T-helper 2 cell treated with Interferon-gamma antibody and Interleukin-4, amounts not matched to agents 100 ng/mL and 5 ng/mL, for 36 hours (primary cell): ENCODE measurements around the gene LRP8. TPM values are rescaled to one million over a fixed set of nuclear protein-coding genes. Genes with fewer than 3 reads are reported as not detected.

Experiments
- intact Hi-C: fragments of 100-400 bp; cut with micrococcal nuclease; formaldehyde crosslinking; loops from one replicate; pipeline ENCODE4 v1.15.1; 2023
- total RNA-seq: library from RNA; stranded (reverse); gene quantifications from 2 replicates; pipeline ENCODE4 v1.2.3, GENCODE V29; 2022

Gene LRP8
- total RNA-seq, 1 donor from 2014 or later: 57.9 TPM

DNA sequence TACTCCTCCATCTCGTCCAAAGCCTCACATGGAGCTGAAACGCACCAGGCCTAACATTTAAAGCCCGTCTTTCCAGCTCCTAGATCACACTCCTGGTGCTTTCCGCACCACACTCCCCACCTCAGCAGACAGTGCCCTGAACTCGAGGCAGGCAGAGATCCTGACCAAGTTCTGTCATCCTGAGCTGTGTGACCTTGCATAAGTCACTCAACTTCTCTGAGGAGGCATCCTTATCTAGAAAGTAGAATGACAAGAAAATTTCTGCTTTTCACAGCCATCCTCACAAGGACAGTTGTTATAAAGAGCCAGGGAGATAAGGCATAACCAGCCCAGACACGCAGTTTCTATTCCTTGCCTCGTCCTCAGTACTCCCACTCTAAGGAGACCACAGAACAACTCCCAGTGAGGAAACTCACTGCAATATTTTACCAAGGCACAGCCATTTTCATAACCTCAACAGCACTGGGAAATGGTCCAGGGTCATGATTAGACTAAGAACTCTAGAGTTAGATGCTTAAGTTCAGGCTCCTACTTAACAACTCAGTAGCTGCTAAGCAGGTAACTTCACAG, 3.1 kb downstream of the LRP8 start:
- intact Hi-C loops: loop anchor here (5.0 to 10.0 kb wide), 8 partner anchors 33 to 1708 kb away; partner anchors contain the start of genes BTF3L4, CC2D1B, IFT25 and LRRC42

DNA sequence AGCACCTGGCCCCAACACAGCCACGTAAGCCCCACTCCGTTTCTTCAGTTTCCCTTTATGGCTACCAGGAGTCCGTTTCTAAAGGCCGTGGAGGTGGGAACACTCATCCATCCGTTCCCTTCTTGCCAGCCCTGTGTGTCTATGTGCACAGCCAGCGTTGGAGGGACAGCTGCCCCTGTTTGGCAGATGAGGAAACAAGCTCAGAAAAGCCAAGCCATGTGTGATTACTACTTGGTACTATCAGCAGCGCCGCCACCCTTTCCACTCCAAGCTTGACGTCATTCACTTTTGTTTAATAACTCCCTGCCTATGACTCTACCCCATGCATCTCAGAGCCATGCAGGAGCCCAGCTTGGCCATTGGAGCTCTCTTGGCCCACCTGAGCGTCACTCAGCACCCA, 3.5 kb downstream of the LRP8 start:
- intact Hi-C loops: loop anchor here (10.0 kb wide), 2 partner anchors 730 to 1440 kb away; partner anchors contain the start of genes PARS2, TCEANC2 and TMEM59

DNA sequence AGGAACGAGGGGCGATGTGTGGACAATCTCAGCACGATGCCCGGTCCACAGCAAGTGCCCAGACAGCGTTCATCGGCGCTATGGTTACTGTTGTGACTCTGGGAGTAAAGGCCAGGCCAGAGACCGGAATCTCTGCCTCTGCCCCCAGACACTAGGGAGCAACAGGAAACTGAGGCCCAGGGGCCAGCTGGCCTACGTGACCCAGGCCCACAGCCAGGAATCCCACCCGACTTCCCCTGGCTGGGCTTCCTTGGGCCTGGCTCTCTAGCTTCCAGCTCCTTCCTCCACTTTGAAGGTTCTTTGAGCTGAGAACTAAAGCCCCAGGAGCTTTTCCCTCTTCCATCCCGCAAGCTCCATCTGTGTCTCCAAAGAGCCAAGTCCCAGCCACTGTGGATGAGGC, 4.6 kb downstream of the LRP8 start:
- intact Hi-C loops: loop anchor here (10.0 kb wide), 2 partner anchors 731 to 1441 kb away; partner anchors contain the start of genes PARS2, TCEANC2 and TMEM59

DNA sequence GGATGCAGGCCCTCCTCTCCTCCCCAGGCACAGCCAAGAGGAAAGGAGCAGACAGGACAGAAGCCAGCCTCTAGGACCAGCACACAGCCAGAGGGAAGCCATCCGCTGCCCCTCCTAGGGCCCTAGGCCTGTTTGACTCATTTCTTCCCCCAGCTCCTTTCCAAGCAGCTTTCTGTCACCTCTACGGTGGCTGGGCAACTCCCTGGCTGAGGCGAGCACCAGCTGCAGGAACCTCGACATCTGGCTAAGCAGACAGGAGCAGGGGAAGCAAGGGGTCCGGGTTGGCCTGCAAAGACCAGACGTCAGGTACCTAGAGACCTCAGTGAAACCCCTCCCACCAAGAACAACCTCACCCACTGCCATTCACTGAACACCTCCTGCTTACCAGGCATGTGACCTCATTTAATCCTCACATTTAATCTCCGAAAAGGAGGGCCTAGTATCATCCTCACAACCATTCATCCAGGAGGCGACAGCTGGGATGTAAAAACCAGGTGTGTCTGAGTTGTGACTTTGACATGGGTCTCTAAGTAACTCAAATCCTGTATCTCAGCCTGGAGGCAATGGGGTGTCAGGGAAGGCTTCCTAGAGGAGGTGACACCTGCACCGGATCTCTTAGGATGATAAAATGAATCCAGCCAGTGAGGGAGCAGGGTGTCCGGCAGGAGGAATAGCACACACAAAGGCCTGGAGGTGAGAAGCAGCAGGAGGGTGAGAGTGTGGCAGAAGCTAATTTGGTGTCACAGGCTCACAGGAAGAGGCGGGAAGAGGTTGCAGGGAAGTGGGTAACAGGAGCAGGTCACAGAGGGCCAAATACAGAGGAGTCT, 5.9 kb downstream of the LRP8 start:
- intact Hi-C loops: loop anchor here (10.0 kb wide), 2 partner anchors 733 to 1443 kb away; partner anchors contain the start of genes PARS2, TCEANC2 and TMEM59

DNA sequence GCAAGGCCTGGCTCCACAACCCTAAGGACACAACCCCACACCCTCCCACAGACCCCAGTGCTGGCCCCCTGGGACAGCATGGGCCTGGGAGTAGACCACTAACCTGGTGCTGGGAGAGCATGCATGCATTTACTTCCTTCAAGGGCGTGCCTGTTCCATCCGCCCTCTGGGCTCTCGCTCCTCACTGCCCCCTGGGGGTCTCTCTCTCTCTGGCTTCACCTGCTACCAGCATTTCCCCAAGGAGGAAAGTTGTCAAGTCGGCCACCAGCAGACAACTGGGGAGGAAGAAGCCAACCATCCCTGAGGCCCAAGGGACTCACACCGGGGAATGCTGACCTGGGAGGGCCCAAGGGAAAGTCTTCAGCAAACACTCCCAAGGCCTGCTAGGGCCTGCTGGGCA, 6.5 kb downstream of the LRP8 start:
- intact Hi-C loops: loop anchor here (10.0 kb wide), 2 partner anchors 733 to 1443 kb away; partner anchors contain the start of genes PARS2, TCEANC2 and TMEM59

DNA sequence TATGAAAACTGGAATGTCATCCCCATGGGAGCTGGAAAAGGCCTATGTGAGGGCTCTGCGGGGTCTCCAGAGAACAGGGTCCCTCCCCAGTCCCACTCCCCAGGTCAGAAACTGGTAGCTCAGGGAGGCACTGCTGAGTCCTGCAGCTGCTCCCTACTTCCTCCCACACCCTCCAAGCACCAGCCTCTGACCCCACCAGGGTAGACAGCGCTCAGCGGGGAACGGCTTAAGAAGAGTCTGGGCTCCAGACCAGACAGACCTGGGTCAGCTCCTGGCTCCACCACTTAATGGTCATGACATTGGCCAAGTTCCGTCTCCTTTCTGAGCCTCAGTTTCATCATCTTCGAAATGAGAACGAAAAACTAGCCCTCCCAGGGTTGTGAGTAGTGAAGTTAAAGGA, 7.2 kb downstream of the LRP8 start:
- intact Hi-C loops: loop anchor here (10.0 kb wide), 2 partner anchors 734 to 1444 kb away; partner anchors contain the start of genes PARS2, TCEANC2 and TMEM59

DNA sequence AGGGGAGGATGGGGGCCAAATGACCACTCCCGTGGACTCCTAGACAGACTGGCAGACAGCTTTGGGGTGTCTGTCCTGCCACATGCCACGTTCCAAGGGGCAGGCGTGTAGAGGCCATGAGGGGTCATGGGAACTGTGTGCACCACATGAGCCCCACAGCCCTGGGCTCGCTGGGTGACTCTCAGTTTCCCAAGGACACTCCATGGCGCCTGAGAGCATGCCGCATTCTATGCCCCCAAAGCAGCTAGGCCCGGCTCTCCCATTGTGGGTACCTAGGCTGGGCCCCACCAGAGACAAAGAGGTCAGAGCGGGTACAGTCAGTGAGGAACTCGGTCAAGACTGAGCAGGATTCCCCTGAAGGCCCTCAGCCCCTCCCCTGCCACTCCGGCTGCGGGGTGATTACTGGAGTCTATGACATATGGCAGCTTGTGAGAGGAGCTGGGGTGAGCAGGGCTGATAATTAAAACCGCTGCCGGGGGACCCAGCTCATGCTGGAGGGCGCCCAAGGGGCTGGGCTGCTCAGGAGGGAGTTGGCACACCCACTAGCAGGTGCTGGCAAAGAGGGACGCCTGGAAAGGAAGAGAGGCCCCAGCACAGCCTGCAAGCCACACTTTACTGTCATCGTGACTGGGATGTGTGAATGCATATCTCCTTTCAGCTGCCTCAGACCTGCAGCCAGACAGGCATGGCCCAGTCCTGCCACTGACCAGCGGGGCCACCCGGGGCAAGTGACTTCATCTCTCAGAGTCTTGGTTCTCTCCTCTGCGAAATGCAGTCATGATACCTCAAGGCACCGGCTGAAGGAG, 8.4 kb downstream of the LRP8 start:
- intact Hi-C loops: loop anchor here (10.0 kb wide), 2 partner anchors 735 to 1445 kb away; partner anchors contain the start of genes PARS2, TCEANC2 and TMEM59

DNA sequence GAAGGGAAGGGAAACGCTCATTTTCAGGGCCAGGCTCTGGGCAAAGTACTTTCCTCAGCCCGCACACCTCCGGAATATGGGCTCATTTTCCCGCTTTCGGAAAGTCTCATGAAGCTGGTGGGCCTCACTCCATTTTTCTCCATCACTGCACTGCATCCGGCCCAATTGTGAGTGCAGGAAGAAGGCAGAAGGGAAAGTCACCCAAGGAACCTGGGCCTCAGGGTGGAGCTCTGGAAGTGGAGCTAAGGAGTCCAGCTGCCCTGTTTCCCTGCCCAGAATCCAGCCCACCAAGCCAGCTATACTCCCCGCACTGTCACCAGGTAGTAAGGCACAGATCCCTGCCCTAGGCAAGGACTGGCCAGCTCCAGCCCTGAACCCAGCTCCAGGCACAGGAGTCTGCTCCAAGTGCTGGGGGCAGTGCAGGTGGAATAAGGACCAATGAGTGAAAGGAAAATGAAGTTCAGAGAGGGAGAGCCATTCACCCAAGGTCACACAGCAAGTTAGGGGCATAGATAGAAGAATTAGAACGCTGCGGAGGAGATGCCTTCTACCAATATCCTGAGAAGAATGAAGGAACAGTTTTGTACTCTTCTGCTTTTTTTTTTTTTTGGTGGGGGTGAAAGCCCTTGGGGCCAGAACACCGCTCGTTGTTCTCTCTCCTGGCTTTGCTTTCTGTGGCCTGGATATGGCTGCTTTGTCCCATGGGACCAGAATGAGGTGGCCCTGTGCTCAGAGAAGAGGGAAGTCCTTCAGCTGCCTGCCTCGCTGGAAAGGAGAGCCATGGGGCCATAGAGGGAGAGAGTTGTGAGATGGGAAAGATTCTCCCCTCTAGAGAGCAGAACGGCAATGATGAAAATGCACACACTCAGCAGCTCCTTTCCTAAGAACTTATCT, 10.0 kb downstream of the LRP8 start:
- intact Hi-C loops: no loop called here

DNA sequence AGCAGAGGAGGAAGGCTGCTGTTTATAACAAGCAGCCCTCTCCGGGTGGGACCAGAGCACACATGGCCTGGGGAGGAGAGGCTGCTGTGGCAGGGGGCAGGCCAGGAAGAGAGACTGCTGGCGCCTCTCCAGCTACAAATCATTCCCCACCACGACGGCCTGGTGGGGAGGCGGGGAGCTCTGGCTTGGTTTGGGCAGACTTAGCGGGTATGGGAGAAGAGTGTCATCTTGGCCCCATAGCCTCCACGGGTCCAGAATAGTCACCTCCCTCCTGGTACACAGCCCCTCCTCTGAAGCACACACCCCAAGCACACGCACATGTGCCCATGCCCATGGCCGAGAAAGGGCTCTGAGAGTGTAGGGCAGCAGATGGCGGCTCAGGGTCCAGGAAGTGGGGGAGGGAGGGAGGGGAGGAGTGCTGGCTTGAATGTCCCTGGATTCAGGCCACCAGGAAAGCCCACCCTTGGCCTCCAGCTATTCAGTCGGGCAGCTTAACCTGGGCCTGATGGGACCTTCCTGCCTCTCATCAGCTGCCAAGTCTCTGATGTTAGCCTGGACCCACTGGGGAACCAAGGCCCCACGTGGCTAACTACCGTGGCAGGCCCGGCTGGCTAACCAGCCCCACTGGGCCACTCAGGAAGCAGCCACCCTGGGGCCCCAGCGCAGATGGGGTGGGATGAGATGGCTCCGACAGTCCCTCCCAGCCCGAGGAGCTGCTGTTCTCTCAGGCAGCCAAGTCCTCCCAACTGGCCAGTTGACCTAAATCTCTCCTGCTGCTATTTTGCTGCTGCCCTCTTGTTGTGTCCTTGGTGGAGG, 10.9 kb downstream of the LRP8 start:
- intact Hi-C loops: no loop called here

DNA sequence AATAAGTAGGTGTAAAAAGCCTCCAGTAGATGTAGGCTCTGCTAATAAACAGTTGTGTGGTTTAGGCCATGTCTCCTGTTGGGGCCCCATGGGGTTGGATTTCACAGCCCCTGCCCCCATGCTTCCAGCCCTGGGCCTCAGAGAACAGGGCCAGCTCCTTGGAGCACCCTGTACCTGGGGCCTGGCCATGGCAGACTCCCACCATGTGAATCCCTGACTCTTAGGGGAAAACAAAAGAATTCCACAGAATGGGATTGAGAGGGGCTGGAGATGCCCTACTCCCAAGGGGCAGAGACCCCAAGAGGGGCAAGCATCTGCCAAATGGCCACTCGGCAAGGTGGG, 11.5 kb downstream of the LRP8 start:
- intact Hi-C loops: no loop called here

DNA sequence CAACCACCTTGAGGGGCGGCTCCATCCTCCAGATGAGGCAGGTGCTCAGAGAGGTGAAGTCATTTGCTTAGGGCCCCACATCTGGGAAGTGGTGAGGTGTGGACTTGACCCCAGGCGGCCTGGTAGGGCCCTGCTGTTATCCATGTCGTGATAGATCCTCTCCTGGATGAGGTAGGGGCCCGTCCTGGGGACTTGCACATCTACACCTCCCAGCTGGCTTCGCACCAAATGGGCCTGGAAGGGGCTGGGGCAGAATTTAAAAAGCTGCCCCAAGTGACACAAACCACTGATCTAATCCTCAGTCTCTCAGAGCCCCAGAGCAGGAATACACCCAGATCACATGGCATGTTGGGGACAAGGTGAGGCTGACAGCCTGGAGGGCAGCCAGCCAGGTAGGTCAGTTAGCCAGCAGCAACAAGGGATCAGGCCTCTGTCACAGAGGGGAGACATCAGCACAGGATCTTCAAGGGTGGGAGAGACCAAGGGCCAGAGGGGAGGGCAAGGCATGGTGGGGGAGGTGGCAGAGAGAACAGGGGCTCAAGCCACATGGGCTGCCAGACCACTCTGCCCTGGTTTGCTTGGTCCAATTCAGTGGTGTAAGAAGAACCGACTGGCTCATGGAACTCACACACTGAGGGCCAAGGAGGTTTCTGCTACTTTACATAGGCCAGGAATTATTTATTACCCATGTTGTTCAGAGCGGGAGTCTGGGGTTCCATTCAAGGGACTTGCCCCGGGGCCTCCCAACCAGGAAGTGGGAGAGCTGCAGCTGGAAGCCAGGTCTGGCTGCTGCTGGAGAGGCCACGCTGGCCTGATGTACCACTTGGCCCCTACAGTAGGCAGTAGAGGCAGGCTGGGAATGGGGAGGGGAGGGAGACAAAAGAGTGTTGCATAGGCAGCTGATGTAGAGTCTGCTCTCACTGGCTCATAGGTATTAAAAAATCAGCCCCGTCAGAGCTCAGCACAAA, 12.1 kb downstream of the LRP8 start:
- intact Hi-C loops: no loop called here

DNA sequence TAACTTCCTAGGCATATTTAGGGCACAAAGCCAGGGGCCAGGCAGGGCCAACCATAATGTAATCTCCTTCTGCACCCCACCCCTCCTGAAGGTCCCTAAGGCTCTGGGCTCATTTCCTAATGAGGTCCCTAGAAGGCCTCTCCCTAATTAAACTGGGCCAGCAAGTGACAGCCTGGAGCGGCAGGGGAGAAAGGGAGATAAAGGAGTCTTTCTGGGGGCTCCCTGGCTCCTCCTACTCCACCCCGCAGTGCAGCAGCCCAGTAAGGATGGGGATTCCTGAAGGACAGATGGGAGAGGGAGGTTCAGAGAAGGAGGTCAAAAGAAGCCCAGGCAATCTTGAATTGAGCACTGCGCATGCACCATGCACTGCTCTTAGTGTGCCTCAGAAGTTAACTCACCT, 12.8 kb downstream of the LRP8 start:
- intact Hi-C loops: no loop called here

DNA sequence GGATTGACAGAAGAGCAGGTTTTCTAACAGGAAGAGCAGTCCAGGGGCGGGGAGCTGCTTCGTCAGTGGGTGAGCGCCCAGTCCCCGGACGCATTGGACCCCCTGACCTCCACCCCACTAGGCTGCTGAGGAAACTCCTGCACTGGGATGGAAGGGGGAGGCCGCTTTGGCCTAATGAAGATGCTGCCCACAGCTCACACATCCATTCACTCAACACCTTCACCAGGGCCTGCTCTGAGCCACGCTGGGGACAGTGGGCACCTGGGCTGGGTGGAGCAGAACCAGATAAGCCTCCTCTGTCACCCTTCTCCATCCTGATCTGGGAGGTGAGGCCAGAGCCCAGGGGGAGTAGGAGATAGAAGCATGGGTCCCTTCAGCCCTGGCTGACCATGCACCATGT, 13.3 kb downstream of the LRP8 start:
- intact Hi-C loops: no loop called here

DNA sequence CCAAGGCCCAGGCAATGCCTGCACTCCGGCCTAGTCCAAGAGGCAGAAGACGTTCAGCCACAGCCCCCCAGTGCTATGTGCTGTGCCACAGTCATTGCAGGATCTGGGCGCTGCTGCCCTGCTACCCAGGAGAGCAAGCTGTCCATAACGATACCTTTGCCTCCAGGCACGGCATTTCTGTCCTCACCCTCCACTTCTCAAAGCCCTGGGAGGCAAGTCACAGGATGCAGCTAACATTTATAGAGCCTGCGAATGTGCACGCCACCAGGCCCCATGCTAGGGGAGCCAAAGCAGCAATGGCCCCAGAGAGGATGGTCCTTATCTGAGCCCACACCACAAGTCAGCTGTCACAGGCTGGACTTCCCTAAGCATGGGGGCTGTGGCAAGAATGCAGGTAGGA, 13.8 kb downstream of the LRP8 start:
- intact Hi-C loops: no loop called here

DNA sequence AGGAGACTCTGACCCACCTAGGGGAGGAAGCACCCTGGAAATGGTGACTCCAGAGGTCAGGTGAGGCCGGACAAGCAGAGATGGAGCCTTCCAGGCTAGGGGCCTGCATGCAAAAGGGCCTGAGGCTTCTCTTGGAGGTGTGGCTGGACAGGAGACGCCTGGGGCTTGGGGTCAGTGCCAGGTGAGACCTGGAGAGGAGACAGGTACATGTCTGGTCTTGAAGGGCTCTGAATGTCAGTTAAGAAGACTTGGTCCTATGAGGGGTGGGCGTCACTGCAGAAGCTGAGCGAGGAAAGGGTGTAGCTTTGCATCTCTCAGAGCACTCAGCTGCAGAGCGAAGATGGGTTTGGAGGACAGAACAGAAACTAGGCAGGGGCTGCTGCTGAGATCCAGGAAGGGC, 14.3 kb downstream of the LRP8 start:
- intact Hi-C loops: no loop called here

DNA sequence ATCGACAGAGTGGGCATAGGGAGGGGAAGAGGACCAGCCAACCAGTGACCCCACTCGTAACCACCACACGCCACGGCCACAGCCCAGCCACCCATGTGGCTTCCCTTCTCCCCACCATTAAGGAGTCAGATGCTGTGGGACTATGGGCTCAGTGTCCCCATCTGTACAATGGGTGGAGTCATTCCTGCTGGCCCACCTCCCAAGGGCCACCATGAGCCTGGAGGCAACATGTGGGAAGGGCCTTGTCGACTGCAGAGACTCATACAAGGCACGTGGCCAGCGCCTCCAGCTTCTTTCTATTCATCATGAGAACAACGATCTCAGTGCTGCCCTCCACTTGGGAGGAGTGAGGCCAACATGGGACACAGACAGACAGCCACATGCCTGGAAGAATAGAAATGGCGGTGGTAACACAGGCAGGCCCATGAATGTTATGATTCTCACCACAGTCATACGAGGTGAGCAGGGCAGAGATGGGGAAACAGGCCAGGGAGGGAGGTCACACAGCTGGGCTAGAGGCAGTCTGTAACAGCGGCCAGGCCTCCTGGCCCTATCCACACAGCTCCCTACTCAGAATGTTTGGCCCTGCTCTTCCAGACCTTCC, 16.1 kb downstream of the LRP8 start:
- intact Hi-C loops: no loop called here

DNA sequence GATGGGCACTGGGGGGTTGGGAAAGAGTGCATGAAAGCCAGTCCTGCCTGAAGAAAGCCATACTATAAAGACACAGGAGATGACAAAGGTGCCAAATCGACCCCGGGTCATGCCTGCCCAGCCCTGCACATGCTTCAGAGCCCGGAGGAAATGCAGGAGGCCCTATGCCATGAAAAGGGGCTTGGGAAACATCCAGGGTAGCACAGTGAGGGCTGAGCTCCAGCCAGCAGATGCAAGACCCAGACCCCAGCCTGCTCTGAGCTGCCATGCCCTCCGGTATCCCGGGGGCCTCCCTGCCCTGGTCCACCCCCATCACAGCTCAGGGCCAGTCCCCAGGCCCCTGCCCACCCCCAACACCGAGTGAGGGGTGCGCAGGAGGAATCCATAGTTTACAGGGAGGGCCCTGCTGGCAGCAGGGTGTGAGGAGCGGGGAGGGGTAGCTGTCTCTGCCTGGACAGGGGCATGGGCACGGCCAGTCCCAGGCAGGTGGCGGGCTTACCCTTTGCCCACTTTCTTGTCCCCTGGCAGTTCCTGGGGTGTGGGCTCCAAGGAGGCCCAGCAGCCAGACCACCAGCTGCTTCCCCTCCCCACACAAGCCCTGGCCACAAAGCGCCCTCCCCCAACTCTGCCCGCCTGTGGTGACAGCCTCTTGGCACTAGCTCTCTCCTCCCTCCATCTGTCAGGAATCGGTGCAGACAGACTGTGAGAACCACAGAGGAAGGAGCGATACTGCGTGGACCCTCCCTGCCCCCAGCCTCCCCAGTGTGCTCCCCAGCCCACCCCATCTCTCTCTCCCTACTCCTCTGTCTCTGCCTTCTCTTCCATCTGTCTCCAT, 16.8 kb downstream of the LRP8 start:
- intact Hi-C loops: no loop called here
